Erythroblast (primary cell): ENCODE measurements around the gene SPATA25.

Source experiments
- GATA1 ChIP-seq: IDR thresholded peaks from 2 replicates; pipeline ENCODE4 v1.6.1; 2011; ENCODE audit warnings: low read depth, mild to moderate bottlenecking, control low read depth, low read length, moderate library complexity
- POLR2A ChIP-seq: IDR thresholded peaks from 2 replicates; pipeline ENCODE4 v1.6.1; 2011; ENCODE audit warnings: mild to moderate bottlenecking, low read length

DNA sequence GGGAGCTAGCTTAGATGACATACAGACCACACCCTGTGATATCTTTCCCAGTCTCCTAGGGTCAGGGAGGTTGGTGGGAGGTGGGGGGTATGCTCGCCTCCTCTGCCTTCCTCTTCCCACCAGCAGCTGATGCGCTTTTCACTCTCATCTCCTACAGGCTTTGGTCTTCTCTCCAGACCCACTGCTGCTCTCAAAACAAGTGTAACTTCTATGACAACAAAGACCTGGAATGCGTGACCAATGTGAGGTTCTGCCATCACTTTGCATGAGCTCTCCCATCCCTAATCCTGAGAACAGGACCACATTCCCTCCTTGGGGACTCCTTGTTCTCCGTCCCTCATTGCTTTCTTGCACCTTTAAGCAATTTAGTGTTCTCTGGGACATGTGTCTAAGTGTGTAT, 6.4 kb upstream of the SPATA25 start:
- no peak for TF ChIP-seq POLR2A
- TF ChIP-seq GATA1, result no peak
